ENCODE data around the gene FCGBP.

- TF ChIP-seq, protein P1, sequence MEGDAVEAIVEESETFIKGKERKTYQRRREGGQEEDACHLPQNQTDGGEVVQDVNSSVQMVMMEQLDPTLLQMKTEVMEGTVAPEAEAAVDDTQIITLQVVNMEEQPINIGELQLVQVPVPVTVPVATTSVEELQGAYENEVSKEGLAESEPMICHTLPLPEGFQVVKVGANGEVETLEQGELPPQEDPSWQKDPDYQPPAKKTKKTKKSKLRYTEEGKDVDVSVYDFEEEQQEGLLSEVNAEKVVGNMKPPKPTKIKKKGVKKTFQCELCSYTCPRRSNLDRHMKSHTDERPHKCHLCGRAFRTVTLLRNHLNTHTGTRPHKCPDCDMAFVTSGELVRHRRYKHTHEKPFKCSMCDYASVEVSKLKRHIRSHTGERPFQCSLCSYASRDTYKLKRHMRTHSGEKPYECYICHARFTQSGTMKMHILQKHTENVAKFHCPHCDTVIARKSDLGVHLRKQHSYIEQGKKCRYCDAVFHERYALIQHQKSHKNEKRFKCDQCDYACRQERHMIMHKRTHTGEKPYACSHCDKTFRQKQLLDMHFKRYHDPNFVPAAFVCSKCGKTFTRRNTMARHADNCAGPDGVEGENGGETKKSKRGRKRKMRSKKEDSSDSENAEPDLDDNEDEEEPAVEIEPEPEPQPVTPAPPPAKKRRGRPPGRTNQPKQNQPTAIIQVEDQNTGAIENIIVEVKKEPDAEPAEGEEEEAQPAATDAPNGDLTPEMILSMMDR (IDR thresholded peaks at IDR 0.05 in 2 of 3, conservative IDR thresholded peaks at IDR 0.05 in 1 of 3; ENCODE audit: borderline replicate concordance in 1 of 3, insufficient read depth in 1 of 3, low read depth in 2 of 3, low read length in 2 of 3), result no peak
- TF ChIP-seq SIN3A (IDR thresholded peaks at IDR 0.05; ENCODE audit: low read depth), result no peak
- no peak for TF ChIP-seq ZBTB33 (IDR thresholded peaks at IDR 0.05; ENCODE audit: extremely low read depth, insufficient replicate concordance, low read length)
These were observed 3.4 kb upstream of the FCGBP start for GRCh38 chr19:39937787-39938186.

Measured in HCT116 (cell line).